Measurements from ENCODE around the gene COG5.
A peak's percentile ranks its signal among the peaks of the same experiment; 100 is the strongest.

Gene COG5

DNA sequence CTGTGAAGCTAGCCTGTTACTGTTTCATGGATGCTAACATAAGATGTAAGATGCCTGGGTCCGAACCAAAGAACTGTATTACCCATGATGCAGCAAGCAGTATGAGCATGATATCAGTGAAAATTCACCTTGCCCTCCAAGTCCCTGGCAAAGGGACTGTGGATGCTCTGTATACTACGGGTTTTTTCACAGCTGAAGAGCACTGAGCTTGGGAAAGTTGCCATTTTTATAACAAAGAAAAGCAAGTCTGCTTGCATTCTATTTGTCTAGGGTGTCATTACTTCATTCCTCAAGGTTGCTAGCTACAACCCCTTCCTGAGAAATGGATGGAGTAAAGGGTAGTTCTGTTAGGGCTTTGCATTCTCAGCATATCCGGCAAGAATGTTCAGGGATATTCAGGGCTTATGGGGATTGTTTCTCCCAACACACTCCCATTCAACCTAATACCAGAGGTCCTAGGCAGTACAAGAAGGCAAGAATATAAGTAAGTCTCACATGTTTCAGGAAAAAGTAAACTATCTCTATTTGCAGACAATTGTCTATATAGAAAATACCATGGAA, 99.0 kb downstream of the COG5 start:
- ChIA-PET POLR2A (ENCODE audit: low non-redundant PET) (no interaction called here), CTCF (interaction anchor here (0.6 kb wide), 1 partner anchor 370 kb away, joined by 3 read pairs; no protein-coding TSS in a partner anchor)
- no peak for TF ChIP-seq CTCF (conservative IDR thresholded peaks at IDR 0.05; ENCODE audit: low read depth)
- DNase-seq (ENCODE audit: low spot score), result no peak
- H3K27ac ChIP-seq, result no peak overlapping the region

DNA sequence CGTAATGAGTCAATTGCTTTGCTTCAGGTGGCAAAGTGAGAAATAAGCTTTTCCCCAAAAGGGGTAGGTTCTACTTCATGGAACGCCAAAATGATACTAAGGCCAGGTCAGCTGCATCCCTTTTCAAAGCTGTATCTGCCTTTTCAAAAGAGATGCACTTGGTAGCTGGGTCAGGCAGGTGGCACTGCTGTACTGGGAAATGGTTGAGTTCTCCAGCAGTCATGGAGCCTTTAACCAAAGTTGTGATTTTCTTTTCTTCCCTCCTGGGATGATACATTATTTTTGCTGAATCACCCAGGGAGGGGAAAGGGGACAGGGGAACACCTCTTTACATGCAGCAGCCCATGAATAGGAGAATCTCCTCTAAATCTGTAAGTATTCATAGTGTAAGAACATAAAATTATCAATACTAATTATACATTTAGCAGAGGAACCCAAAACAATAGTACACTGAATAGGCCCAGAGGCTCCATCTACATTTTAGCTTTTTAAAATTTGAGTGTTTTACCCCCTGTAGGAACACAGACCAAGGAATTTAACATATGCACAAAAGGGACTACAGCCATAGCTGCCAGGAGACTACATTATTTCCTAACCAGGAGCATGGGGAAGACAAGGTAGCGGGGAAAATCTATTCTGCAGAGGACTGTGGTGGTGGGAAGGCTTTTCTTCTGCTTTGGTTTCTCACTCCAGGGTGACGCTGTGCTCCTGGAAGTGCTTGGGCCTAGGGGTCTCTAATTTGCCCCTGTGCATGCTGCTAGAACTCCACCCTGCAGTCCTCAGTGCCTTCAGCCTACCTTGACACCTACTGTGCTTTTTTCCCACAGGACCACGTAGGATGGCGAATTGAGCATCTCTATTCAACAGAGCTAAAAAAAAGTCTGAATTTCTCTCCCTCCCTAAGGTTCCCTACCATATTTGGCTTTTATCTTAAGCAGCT, 100.3 kb downstream of the COG5 start:
- CTCF ChIA-PET, result interaction anchor here (0.6 to 1.1 kb wide), 7 partner anchors 9 to 314 kb away, joined by 3 to 5 read pairs (median 3); no protein-coding TSS in a partner anchor
- peak; percentile 58 for DNase-seq (ENCODE audit: low spot score)
- POLR2A ChIA-PET (ENCODE audit: low non-redundant PET), result no interaction called here
- H3K27ac ChIP-seq, result no peak overlapping the region
- peak; percentile 81 for TF ChIP-seq CTCF (conservative IDR thresholded peaks at IDR 0.05; ENCODE audit: low read depth)

- CTCF ChIA-PET, result no interaction called here
- no peak for TF ChIP-seq CTCF (conservative IDR thresholded peaks at IDR 0.05; ENCODE audit: low read depth)
These were observed 101.7 kb downstream of the COG5 start for GRCh38 chr7:107461938-107462533.

GRCh38 chr7:107453388-107453787, 110.3 kb downstream of the COG5 start:
- TF ChIP-seq CTCF (conservative IDR thresholded peaks at IDR 0.05; ENCODE audit: low read depth), result no peak
- no peak overlapping the region for H3K27ac ChIP-seq
- CTCF ChIA-PET, result no interaction called here

More at GRCh38 chr7:107461938-107462533, 101.7 kb downstream of the COG5 start:
- POLR2A ChIA-PET (ENCODE audit: low non-redundant PET), result no interaction called here
- no peak for DNase-seq (ENCODE audit: low spot score)
- H3K27ac ChIP-seq, result no peak overlapping the region

DNA sequence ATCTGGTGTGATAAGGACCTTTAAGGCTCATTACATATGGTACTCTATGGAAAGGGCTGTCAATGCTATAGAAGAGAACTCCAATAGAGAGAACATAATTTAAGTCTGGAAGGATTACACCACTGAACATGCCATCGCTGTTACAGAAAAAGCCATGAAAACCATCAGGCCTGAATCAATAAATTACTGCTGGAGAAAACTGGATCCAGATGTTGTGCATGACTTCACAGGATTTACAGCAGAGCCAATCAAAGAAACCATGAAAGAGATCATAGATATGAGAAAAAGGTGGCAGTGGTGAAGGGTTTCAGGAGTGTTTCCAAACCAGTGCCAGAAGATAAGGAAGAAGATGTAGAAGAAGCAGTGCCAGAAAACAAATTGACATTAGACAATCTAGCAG, 112.8 kb downstream of the COG5 start:
- POLR2A ChIA-PET (ENCODE audit: low non-redundant PET), result no interaction called here
- DNase-seq (ENCODE audit: low spot score), result no peak

More at GRCh38 chr7:107453388-107453787, 110.3 kb downstream of the COG5 start:
- POLR2A ChIA-PET (ENCODE audit: low non-redundant PET), result no interaction called here
- DNase-seq (ENCODE audit: low spot score), result no peak

More for the DNA sequence above, 112.8 kb downstream of the COG5 start:
- H3K27ac ChIP-seq, result no peak overlapping the region
- TF ChIP-seq CTCF (conservative IDR thresholded peaks at IDR 0.05; ENCODE audit: low read depth), result no peak
- CTCF ChIA-PET, result no interaction called here
